AG04449 (cell line): ENCODE data around the gene ADSS2.

Experiments used
- CTCF ChIA-PET: fragments of 350-600 bp; formaldehyde crosslinking; extraction: SDS; loops from one replicate; lab custom pipeline; 2021; ENCODE audit warnings: antibody characterized with exemption; lab: Yijun Ruan, JAX
- POLR2A ChIA-PET: fragments of 400-600, 350-600 bp; formaldehyde crosslinking; extraction: SDS; loops from one replicate; lab custom pipeline; 2020; ENCODE audit warnings: antibody characterized with exemption, inconsistent platforms; lab: Yijun Ruan, JAX
- DNase-seq: peaks from one replicate; pipeline ENCODE4 v3.0.0-alpha.2; 2010; ENCODE audit warnings: low read depth, low spot score
- H3K4me3 ChIP-seq: 2 replicates; pipeline ENCODE4 v1.5.1; 2011; ENCODE audit warnings: low read depth, mild to moderate bottlenecking, control low read depth, low read length
- TF ChIP-seq, protein P1 (sequence below): IDR thresholded peaks from one replicate; pipeline ENCODE4 v1.5.1; 2011; ENCODE audit warnings: mild to moderate bottlenecking, moderate library complexity, low read length, control low read depth, inconsistent platforms; ENCODE audit not compliant: insufficient read depth; ENCODE audit errors: missing control alignments

Gene ADSS2

GRCh38 chr1:244409701-244410100, 42.0 kb downstream of the ADSS2 start:
- DNase-seq: no peak
- ChIA-PET POLR2A (no interaction called here), CTCF (interaction anchor here (1.8 kb wide), 1 partner anchor 9 kb away, joined by 5 read pairs; no protein-coding TSS in a partner anchor)
- TF ChIP-seq, protein P1, sequence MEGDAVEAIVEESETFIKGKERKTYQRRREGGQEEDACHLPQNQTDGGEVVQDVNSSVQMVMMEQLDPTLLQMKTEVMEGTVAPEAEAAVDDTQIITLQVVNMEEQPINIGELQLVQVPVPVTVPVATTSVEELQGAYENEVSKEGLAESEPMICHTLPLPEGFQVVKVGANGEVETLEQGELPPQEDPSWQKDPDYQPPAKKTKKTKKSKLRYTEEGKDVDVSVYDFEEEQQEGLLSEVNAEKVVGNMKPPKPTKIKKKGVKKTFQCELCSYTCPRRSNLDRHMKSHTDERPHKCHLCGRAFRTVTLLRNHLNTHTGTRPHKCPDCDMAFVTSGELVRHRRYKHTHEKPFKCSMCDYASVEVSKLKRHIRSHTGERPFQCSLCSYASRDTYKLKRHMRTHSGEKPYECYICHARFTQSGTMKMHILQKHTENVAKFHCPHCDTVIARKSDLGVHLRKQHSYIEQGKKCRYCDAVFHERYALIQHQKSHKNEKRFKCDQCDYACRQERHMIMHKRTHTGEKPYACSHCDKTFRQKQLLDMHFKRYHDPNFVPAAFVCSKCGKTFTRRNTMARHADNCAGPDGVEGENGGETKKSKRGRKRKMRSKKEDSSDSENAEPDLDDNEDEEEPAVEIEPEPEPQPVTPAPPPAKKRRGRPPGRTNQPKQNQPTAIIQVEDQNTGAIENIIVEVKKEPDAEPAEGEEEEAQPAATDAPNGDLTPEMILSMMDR: no peak
- no peak overlapping the region for H3K4me3 ChIP-seq

- TF ChIP-seq, protein P1: no peak
- no peak overlapping the region for H3K4me3 ChIP-seq
- CTCF ChIA-PET: no interaction called here
- DNase-seq: no peak
- POLR2A ChIA-PET: no interaction called here
Measured at GRCh38 chr1:244406337-244406736, 45.4 kb downstream of the ADSS2 start.

- TF ChIP-seq, protein P1: no peak
- no peak for DNase-seq
- ChIA-PET POLR2A (no interaction called here), CTCF (no interaction called here)
- H3K4me3 ChIP-seq: no peak overlapping the region
Measured at GRCh38 chr1:244405856-244406255, 45.9 kb downstream of the ADSS2 start.

DNA sequence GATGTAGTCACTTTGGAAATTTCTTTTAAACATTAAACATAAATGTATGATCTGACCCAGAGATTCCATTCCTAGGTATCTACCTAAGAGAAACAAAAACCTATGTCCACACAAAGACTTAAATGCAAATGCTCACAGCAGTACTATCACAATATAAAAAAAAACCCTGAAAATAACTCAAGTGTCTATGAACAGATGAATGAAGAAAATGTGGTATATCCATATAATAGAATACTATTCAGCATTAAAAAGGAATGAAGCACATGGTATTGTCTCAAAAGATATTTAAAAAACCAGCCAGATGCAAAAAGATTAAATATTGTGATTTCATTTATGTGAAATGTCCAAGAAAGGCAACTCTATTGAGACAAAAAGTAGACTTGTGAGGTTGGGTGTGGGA, 48.3 kb downstream of the ADSS2 start:
- POLR2A ChIA-PET: no interaction called here
- no peak overlapping the region for H3K4me3 ChIP-seq
- TF ChIP-seq, protein P1: no peak
- no peak for DNase-seq
- CTCF ChIA-PET: no interaction called here

DNA sequence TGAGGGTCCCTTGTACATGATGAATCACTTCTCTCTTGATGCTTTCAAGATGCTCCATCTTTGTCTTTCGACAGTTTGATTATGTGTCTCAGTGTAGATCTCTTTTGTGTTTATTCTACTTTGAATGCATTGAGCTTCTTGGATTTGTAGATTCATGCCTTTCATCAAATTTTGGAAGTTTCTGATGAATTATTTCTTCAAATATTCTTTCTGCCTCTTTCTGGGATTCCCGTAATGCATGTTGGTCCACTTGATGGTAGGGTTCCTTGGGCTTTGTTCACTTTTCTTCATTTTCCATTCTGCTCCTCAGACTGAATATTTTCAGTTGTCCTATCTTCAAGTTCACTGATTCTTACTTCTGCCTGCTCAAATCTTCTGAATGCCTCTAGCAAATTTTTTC, 50.7 kb downstream of the ADSS2 start:
- CTCF ChIA-PET: interaction anchor here (1.2 kb wide), 1 partner anchor 10 kb away, joined by 3 read pairs; no protein-coding TSS in a partner anchor
- TF ChIP-seq, protein P1: no peak
- no peak for DNase-seq
- POLR2A ChIA-PET: no interaction called here
- no peak overlapping the region for H3K4me3 ChIP-seq

DNA sequence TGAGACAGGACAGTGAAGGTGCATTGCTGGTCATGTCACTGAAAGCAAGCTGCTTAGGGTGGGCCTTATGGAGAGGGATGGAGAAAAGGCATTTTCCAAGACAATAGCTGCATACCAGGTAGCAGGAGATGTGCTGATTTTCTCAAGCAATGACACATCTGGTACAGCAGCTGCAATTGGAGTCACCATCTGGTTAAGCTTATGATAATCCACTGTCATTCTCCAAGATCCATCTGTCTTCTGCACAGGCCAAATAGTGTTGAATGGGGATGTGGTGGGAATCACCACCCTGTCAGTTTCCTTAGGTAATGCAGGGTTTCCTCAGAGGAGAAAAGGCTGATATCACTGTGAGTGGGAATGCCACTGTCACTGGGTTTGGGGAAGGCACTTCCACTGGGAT, 54.6 kb downstream of the ADSS2 start:
- no peak for DNase-seq
- H3K4me3 ChIP-seq: no peak overlapping the region
- ChIA-PET CTCF (no interaction called here), POLR2A (no interaction called here)
- TF ChIP-seq, protein P1: no peak
